ENCODE measurements around the gene EPO.

DNA sequence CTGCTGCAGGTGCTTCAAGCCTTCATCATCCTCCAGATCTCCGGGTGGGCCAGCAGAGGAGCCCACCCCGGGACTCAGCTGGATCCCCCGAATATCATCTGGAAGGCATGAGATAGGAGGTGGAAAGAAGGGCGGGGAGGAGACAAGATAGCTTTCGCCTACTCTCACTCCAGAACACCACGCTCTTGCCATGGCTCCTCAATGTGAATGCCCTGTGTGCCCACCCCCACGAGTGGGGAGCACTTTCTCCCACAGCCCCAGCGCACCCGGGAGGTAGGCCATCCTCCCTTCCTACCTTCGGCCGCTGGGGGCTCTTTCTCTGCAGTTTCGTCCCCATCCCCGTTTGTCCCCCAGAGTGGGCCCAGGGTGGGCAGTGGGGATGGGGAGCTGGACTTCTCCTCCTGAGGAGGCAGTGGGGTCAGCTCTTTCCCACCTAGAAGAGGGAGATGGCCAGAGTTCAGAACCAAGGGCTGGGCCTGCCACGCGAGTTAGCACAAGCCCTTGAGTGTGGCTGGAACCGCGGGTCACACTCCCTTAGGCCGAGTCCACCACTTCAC is 35.1 kb upstream of the EPO start:
- TF ChIP-seq ZBTB7A (IDR thresholded peaks at IDR 0.05; ENCODE audit: low read depth) (no peak), EP300 (IDR thresholded peaks at IDR 0.05; ENCODE audit: borderline replicate concordance) (no peak), CEBPB (IDR thresholded peaks at IDR 0.05) (no peak), EGR1 (IDR thresholded peaks at IDR 0.05) (no peak), TAF1 (IDR thresholded peaks at IDR 0.05; ENCODE audit: low read depth) (no peak), RAD21 (IDR thresholded peaks at IDR 0.05; ENCODE audit: low read depth) (no peak), YY1 (IDR thresholded peaks at IDR 0.05; ENCODE audit: low read depth) (no peak)
- TF ChIP-seq, protein P1, sequence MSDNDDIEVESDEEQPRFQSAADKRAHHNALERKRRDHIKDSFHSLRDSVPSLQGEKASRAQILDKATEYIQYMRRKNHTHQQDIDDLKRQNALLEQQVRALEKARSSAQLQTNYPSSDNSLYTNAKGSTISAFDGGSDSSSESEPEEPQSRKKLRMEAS (IDR thresholded peaks at IDR 0.05), result no peak
- TF ChIP-seq, protein P2, sequence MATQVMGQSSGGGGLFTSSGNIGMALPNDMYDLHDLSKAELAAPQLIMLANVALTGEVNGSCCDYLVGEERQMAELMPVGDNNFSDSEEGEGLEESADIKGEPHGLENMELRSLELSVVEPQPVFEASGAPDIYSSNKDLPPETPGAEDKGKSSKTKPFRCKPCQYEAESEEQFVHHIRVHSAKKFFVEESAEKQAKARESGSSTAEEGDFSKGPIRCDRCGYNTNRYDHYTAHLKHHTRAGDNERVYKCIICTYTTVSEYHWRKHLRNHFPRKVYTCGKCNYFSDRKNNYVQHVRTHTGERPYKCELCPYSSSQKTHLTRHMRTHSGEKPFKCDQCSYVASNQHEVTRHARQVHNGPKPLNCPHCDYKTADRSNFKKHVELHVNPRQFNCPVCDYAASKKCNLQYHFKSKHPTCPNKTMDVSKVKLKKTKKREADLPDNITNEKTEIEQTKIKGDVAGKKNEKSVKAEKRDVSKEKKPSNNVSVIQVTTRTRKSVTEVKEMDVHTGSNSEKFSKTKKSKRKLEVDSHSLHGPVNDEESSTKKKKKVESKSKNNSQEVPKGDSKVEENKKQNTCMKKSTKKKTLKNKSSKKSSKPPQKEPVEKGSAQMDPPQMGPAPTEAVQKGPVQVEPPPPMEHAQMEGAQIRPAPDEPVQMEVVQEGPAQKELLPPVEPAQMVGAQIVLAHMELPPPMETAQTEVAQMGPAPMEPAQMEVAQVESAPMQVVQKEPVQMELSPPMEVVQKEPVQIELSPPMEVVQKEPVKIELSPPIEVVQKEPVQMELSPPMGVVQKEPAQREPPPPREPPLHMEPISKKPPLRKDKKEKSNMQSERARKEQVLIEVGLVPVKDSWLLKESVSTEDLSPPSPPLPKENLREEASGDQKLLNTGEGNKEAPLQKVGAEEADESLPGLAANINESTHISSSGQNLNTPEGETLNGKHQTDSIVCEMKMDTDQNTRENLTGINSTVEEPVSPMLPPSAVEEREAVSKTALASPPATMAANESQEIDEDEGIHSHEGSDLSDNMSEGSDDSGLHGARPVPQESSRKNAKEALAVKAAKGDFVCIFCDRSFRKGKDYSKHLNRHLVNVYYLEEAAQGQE (IDR thresholded peaks at IDR 0.05; ENCODE audit: low read depth), result no peak
